ENCODE data around the gene CARMIL1.
A peak's percentile ranks its signal among the peaks of the same experiment; 100 is the strongest.

The CARMIL1 gene

GRCh38 chr6:25465941-25466340 lies 186.8 kb downstream of the CARMIL1 start:
- no peak for TF ChIP-seq CTCF (conservative IDR thresholded peaks at IDR 0.05)
- no peak overlapping the region for H3K27ac ChIP-seq

GRCh38 chr6:25468881-25469280 lies 189.7 kb downstream of the CARMIL1 start:
- H3K27ac ChIP-seq: no peak overlapping the region
- TF ChIP-seq CTCF (conservative IDR thresholded peaks at IDR 0.05): no peak

GRCh38 chr6:25469797-25470388 lies 190.7 kb downstream of the CARMIL1 start:
- H3K27ac ChIP-seq: no peak overlapping the region
- 0 out of 2 replicates have a peak, but pooled peaks have one; percentile 39 for TF ChIP-seq CTCF (conservative IDR thresholded peaks at IDR 0.05)

GRCh38 chr6:25472306-25472705 lies 193.1 kb downstream of the CARMIL1 start:
- no peak overlapping the region for H3K27ac ChIP-seq
- peak; percentile 60 for TF ChIP-seq CTCF (conservative IDR thresholded peaks at IDR 0.05)

GRCh38 chr6:25472906-25473305 lies 193.7 kb downstream of the CARMIL1 start:
- no peak for TF ChIP-seq CTCF (conservative IDR thresholded peaks at IDR 0.05)

GRCh38 chr6:25473447-25473846 lies 194.3 kb downstream of the CARMIL1 start:
- no peak overlapping the region for H3K27ac ChIP-seq
- no peak for TF ChIP-seq CTCF (conservative IDR thresholded peaks at IDR 0.05)

More at GRCh38 chr6:25472906-25473305, 193.7 kb downstream of the CARMIL1 start:
- H3K27ac ChIP-seq: no peak overlapping the region

GRCh38 chr6:25476126-25476525 lies 197.0 kb downstream of the CARMIL1 start:
- H3K27ac ChIP-seq: no peak overlapping the region
- no peak for TF ChIP-seq CTCF (conservative IDR thresholded peaks at IDR 0.05)

Data from VCaP (cell line).